Measurements from ENCODE around the gene TBX6.
"Not testable (repeated sequence)": the region's sequence is repeated elsewhere in the genome, so short reads cannot be mapped to it uniquely, and the experiment has no call there.

The TBX6 gene

GRCh38 chr16:30119428-30119827 lies 27.7 kb upstream of the TBX6 start:
- Mint-ChIP-seq H3K36me3 (ENCODE audit: low read depth) (peaks cover 65% of the 10 kb centered on the region), H3K4me3 (no peak overlapping the region), H3K27me3 (no peaks in the 10 kb centered on the region), H3K4me1 (ENCODE audit: low read depth) (peaks cover 29% of the 10 kb centered on the region), H3K27ac (no peak overlapping the region), H3K9me3 (no peaks in the 10 kb centered on the region)
- intact Hi-C loops (cut with micrococcal nuclease), result no loop called here

GRCh38 chr16:30117768-30118167 lies 26.0 kb upstream of the TBX6 start:
- intact Hi-C loops (cut with micrococcal nuclease), result no loop called here

GRCh38 chr16:30116291-30117207 lies 24.8 kb upstream of the TBX6 start:
- no peak overlapping the region for H3K4me3 Mint-ChIP-seq
- H3K27me3 Mint-ChIP-seq, result no peaks in the 10 kb centered on the region
- H3K4me1 Mint-ChIP-seq (ENCODE audit: low read depth), result peaks cover 9% of the 10 kb centered on the region
- H3K27ac Mint-ChIP-seq, result no peak overlapping the region
- intact Hi-C loops (cut with micrococcal nuclease), result no loop called here
- no peaks in the 10 kb centered on the region for H3K9me3 Mint-ChIP-seq
- peaks cover 90% of the 10 kb centered on the region for H3K36me3 Mint-ChIP-seq (ENCODE audit: low read depth)

More at GRCh38 chr16:30117768-30118167, 26.0 kb upstream of the TBX6 start:
- peaks cover 21% of the 10 kb centered on the region for H3K4me1 Mint-ChIP-seq (ENCODE audit: low read depth)
- no peaks in the 10 kb centered on the region for H3K27me3 Mint-ChIP-seq
- H3K9me3 Mint-ChIP-seq, result no peaks in the 10 kb centered on the region
- peaks cover 82% of the 10 kb centered on the region for H3K36me3 Mint-ChIP-seq (ENCODE audit: low read depth)
- H3K27ac Mint-ChIP-seq, result no peak overlapping the region
- H3K4me3 Mint-ChIP-seq, result no peak overlapping the region

- Mint-ChIP-seq H3K27me3 (no peaks in the 10 kb centered on the region), H3K9me3 (no peaks in the 10 kb centered on the region), H3K4me3 (no peak overlapping the region), H3K4me1 (ENCODE audit: low read depth) (peaks cover 2% of the 10 kb centered on the region), H3K36me3 (ENCODE audit: low read depth) (peaks cover 95% of the 10 kb centered on the region), H3K27ac (no peak overlapping the region)
- intact Hi-C loops (cut with micrococcal nuclease), result no loop called here
Measured at GRCh38 chr16:30115238-30115637, 23.5 kb upstream of the TBX6 start.

GRCh38 chr16:30114833-30115232 lies 23.1 kb upstream of the TBX6 start:
- H3K4me1 Mint-ChIP-seq (ENCODE audit: low read depth); H3K9me3 Mint-ChIP-seq; H3K27ac Mint-ChIP-seq; intact Hi-C loops (cut with micrococcal nuclease); H3K27me3 Mint-ChIP-seq; H3K4me3 Mint-ChIP-seq: not testable (repeated sequence)
- H3K36me3 Mint-ChIP-seq (ENCODE audit: low read depth), result peaks cover 94% of the 10 kb centered on the region

GRCh38 chr16:30114411-30114810 lies 22.7 kb upstream of the TBX6 start:
- Mint-ChIP-seq H3K9me3 (no peaks in the 10 kb centered on the region), H3K4me1 (ENCODE audit: low read depth) (no peaks in the 10 kb centered on the region), H3K27me3 (no peaks in the 10 kb centered on the region), H3K4me3 (no peak overlapping the region), H3K36me3 (ENCODE audit: low read depth) (peaks cover 90% of the 10 kb centered on the region), H3K27ac (no peak overlapping the region)
- intact Hi-C loops (cut with micrococcal nuclease), result no loop called here

GRCh38 chr16:30113711-30114333 lies 22.1 kb upstream of the TBX6 start:
- H3K9me3 Mint-ChIP-seq, result no peaks in the 10 kb centered on the region
- H3K27me3 Mint-ChIP-seq, result no peaks in the 10 kb centered on the region
- H3K36me3 Mint-ChIP-seq (ENCODE audit: low read depth), result peaks cover 84% of the 10 kb centered on the region
- no peak overlapping the region for H3K27ac Mint-ChIP-seq
- no peak overlapping the region for H3K4me3 Mint-ChIP-seq
- H3K4me1 Mint-ChIP-seq (ENCODE audit: low read depth), result no peaks in the 10 kb centered on the region
- intact Hi-C loops (cut with micrococcal nuclease), result no loop called here

GRCh38 chr16:30113031-30113710 lies 21.4 kb upstream of the TBX6 start, which contains the start of gene GDPD3:
TSS of gene GDPD3 (minus strand) at chr16:30113537. CDS start at chr16:30113478, 59 bp downstream.
- no peaks in the 10 kb centered on the region for H3K27me3 Mint-ChIP-seq
- H3K27ac Mint-ChIP-seq, result no peak within 1 kb of the TSS
- peaks cover 83% of the 10 kb centered on the region for H3K36me3 Mint-ChIP-seq (ENCODE audit: low read depth)
- H3K4me3 Mint-ChIP-seq, result no peak within 1 kb of the TSS
- H3K9me3 Mint-ChIP-seq, result no peaks in the 10 kb centered on the region
- intact Hi-C loops (cut with micrococcal nuclease), result no loop called here
- no peaks in the 10 kb centered on the region for H3K4me1 Mint-ChIP-seq (ENCODE audit: low read depth)

GRCh38 chr16:30112197-30113030 lies 20.7 kb upstream of the TBX6 start:
- intact Hi-C loops (cut with micrococcal nuclease), result no loop called here
- Mint-ChIP-seq H3K27me3 (no peaks in the 10 kb centered on the region), H3K27ac (no peak overlapping the region), H3K36me3 (ENCODE audit: low read depth) (peaks cover 83% of the 10 kb centered on the region), H3K4me3 (no peak overlapping the region), H3K4me1 (ENCODE audit: low read depth) (no peaks in the 10 kb centered on the region), H3K9me3 (no peaks in the 10 kb centered on the region)

- no peaks in the 10 kb centered on the region for H3K4me1 Mint-ChIP-seq (ENCODE audit: low read depth)
- intact Hi-C loops (cut with micrococcal nuclease), result no loop called here
- H3K9me3 Mint-ChIP-seq, result no peaks in the 10 kb centered on the region
- H3K27ac Mint-ChIP-seq, result no peak overlapping the region
- H3K36me3 Mint-ChIP-seq (ENCODE audit: low read depth), result peaks cover 73% of the 10 kb centered on the region
- no peaks in the 10 kb centered on the region for H3K27me3 Mint-ChIP-seq
- no peak overlapping the region for H3K4me3 Mint-ChIP-seq
Measured at GRCh38 chr16:30110661-30111060, 18.9 kb upstream of the TBX6 start.

- intact Hi-C loops (cut with micrococcal nuclease), result no loop called here
- H3K4me1 Mint-ChIP-seq (ENCODE audit: low read depth), result no peaks in the 10 kb centered on the region
- peaks cover 65% of the 10 kb centered on the region for H3K36me3 Mint-ChIP-seq (ENCODE audit: low read depth)
- H3K27me3 Mint-ChIP-seq, result no peaks in the 10 kb centered on the region
- H3K27ac Mint-ChIP-seq, result no peak overlapping the region
- no peak overlapping the region for H3K4me3 Mint-ChIP-seq
- H3K9me3 Mint-ChIP-seq, result no peaks in the 10 kb centered on the region
Measured at GRCh38 chr16:30108059-30108850, 16.5 kb upstream of the TBX6 start.

- peaks cover 34% of the 10 kb centered on the region for H3K9me3 Mint-ChIP-seq
- H3K27ac Mint-ChIP-seq, result no peak overlapping the region
- H3K4me3 Mint-ChIP-seq, result no peak overlapping the region
- peaks cover 33% of the 10 kb centered on the region for H3K36me3 Mint-ChIP-seq (ENCODE audit: low read depth)
- no peaks in the 10 kb centered on the region for H3K4me1 Mint-ChIP-seq (ENCODE audit: low read depth)
- no peaks in the 10 kb centered on the region for H3K27me3 Mint-ChIP-seq
- intact Hi-C loops (cut with micrococcal nuclease), result no loop called here
Measured at GRCh38 chr16:30104492-30104891, 12.8 kb upstream of the TBX6 start.

GRCh38 chr16:30104090-30104489 lies 12.4 kb upstream of the TBX6 start:
- Mint-ChIP-seq H3K4me1 (ENCODE audit: low read depth) (no peaks in the 10 kb centered on the region), H3K27me3 (no peaks in the 10 kb centered on the region), H3K4me3 (no peak overlapping the region), H3K36me3 (ENCODE audit: low read depth) (peaks cover 33% of the 10 kb centered on the region), H3K9me3 (peaks cover 36% of the 10 kb centered on the region), H3K27ac (no peak overlapping the region)
- intact Hi-C loops (cut with micrococcal nuclease), result no loop called here
